ENCODE data around the gene TMEM167B. TPM values are rescaled to one million over a fixed set of nuclear protein-coding genes. Genes with fewer than 3 reads are reported as not detected.

The TMEM167B gene
- total RNA-seq, 1 donor from 2014 or later, result 20.1 TPM

- H3K4me3 ChIP-seq (ENCODE audit: low read depth, low read length), result no peak overlapping the region
- DNase-seq (ENCODE audit: low read depth), result no peak
- TF ChIP-seq, protein P1, sequence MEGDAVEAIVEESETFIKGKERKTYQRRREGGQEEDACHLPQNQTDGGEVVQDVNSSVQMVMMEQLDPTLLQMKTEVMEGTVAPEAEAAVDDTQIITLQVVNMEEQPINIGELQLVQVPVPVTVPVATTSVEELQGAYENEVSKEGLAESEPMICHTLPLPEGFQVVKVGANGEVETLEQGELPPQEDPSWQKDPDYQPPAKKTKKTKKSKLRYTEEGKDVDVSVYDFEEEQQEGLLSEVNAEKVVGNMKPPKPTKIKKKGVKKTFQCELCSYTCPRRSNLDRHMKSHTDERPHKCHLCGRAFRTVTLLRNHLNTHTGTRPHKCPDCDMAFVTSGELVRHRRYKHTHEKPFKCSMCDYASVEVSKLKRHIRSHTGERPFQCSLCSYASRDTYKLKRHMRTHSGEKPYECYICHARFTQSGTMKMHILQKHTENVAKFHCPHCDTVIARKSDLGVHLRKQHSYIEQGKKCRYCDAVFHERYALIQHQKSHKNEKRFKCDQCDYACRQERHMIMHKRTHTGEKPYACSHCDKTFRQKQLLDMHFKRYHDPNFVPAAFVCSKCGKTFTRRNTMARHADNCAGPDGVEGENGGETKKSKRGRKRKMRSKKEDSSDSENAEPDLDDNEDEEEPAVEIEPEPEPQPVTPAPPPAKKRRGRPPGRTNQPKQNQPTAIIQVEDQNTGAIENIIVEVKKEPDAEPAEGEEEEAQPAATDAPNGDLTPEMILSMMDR (IDR thresholded peaks at IDR 0.05; ENCODE audit: insufficient read depth, low read length, poor library complexity, severe bottlenecking), result no peak
- H3K36me3 ChIP-seq (ENCODE audit: control insufficient read depth, insufficient read depth, low read length), result no peaks in the 10 kb centered on the region
- no peaks in the 10 kb centered on the region for H3K27me3 ChIP-seq (ENCODE audit: control insufficient read depth, insufficient read depth, low read length)
These were observed 43.3 kb downstream of the TMEM167B start for GRCh38 chr1:109133815-109134214.

DNA sequence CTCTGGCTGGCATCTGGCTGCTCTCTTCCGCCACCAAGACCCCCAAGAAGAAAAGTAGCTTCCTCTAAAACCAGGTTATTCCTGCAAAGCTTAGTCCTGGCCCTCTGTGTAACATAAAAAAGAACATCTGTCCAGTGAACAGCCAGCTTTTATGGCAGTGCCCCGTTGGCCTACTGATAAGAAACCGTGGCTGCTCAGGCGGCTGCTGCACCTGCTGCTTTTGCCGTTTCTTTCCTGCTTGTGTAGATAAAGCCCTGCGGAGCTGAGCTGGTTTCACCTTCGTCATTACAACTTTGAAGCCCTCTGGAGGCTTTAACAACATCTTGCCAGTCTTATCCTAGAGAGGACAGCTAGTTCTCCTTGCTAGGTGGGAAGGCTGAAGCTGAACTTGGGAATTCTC, 43.9 kb downstream of the TMEM167B start:
- Histone ChIP-seq H3K27me3 (ENCODE audit: control insufficient read depth, insufficient read depth, low read length) (no peaks in the 10 kb centered on the region), H3K4me3 (ENCODE audit: low read depth, low read length) (no peak overlapping the region), H3K36me3 (ENCODE audit: control insufficient read depth, insufficient read depth, low read length) (no peaks in the 10 kb centered on the region)
- TF ChIP-seq, protein P1 (IDR thresholded peaks at IDR 0.05; ENCODE audit: insufficient read depth, low read length, poor library complexity, severe bottlenecking), result no peak
- no peak for DNase-seq (ENCODE audit: low read depth)

DNA sequence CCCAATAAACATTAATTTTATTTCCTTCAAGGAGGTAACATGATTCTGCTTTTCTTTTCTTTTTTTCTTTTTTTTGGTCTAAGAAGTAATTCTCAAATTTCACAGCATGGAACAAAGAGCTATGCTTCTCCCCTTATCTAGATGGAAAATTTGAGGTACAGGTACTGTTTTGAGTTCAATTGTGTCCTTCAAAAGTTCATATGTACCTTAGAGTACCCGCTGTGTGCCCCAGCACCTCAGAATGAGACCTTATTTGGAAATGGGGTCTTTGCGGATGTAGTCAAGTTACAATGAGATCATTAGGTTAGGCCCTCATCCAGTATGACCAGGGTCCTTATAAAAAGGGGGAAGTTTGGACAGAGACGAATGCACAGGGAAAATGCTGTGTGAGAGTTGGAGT, 45.4 kb downstream of the TMEM167B start:
- no peak overlapping the region for H3K4me3 ChIP-seq (ENCODE audit: low read depth, low read length)
- no peak for DNase-seq (ENCODE audit: low read depth)
- TF ChIP-seq, protein P1 (IDR thresholded peaks at IDR 0.05; ENCODE audit: insufficient read depth, low read length, poor library complexity, severe bottlenecking), result no peak
- no peaks in the 10 kb centered on the region for H3K36me3 ChIP-seq (ENCODE audit: control insufficient read depth, insufficient read depth, low read length)
- no peaks in the 10 kb centered on the region for H3K27me3 ChIP-seq (ENCODE audit: control insufficient read depth, insufficient read depth, low read length)

- H3K4me3 ChIP-seq (ENCODE audit: low read depth, low read length), result no peak overlapping the region
- TF ChIP-seq, protein P1 (IDR thresholded peaks at IDR 0.05; ENCODE audit: insufficient read depth, low read length, poor library complexity, severe bottlenecking), result no peak
- no peak for DNase-seq (ENCODE audit: low read depth)
- no peaks in the 10 kb centered on the region for H3K27me3 ChIP-seq (ENCODE audit: control insufficient read depth, insufficient read depth, low read length)
- H3K36me3 ChIP-seq (ENCODE audit: control insufficient read depth, insufficient read depth, low read length), result no peaks in the 10 kb centered on the region
These were observed 46.2 kb downstream of the TMEM167B start for GRCh38 chr1:109136766-109137165.

DNA sequence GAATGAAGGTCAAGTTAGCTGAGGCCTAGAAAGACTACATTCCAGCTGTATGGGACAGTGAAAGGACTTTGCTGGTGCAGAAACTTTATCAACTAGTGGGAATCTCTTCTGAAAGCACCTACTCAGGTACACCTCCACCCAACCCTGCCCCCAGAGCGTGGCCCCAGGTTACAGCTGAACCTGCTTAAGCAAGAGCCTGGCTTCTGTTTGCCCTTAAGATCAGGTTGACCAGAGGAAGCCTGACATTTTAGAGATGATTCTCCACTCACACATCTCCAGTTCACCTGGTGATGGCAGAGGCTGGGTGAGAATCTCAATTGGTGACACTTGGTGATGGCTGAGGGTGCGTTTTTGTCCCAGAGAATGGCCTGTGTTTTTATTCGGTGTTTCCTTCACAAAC, 47.4 kb downstream of the TMEM167B start:
- TF ChIP-seq, protein P1 (IDR thresholded peaks at IDR 0.05; ENCODE audit: insufficient read depth, low read length, poor library complexity, severe bottlenecking), result no peak
- H3K36me3 ChIP-seq (ENCODE audit: control insufficient read depth, insufficient read depth, low read length), result no peaks in the 10 kb centered on the region
- H3K27me3 ChIP-seq (ENCODE audit: control insufficient read depth, insufficient read depth, low read length), result no peaks in the 10 kb centered on the region
- no peak for DNase-seq (ENCODE audit: low read depth)
- H3K4me3 ChIP-seq (ENCODE audit: low read depth, low read length), result no peak overlapping the region

GRCh38 chr1:109138358-109138757, 47.8 kb downstream of the TMEM167B start:
- no peaks in the 10 kb centered on the region for H3K27me3 ChIP-seq (ENCODE audit: control insufficient read depth, insufficient read depth, low read length)
- no peak overlapping the region for H3K4me3 ChIP-seq (ENCODE audit: low read depth, low read length)
- no peaks in the 10 kb centered on the region for H3K36me3 ChIP-seq (ENCODE audit: control insufficient read depth, insufficient read depth, low read length)
- DNase-seq (ENCODE audit: low read depth), result no peak
- TF ChIP-seq, protein P1 (IDR thresholded peaks at IDR 0.05; ENCODE audit: insufficient read depth, low read length, poor library complexity, severe bottlenecking), result no peak
